Measurements from ENCODE around the gene BCAM.

Gene BCAM

DNA sequence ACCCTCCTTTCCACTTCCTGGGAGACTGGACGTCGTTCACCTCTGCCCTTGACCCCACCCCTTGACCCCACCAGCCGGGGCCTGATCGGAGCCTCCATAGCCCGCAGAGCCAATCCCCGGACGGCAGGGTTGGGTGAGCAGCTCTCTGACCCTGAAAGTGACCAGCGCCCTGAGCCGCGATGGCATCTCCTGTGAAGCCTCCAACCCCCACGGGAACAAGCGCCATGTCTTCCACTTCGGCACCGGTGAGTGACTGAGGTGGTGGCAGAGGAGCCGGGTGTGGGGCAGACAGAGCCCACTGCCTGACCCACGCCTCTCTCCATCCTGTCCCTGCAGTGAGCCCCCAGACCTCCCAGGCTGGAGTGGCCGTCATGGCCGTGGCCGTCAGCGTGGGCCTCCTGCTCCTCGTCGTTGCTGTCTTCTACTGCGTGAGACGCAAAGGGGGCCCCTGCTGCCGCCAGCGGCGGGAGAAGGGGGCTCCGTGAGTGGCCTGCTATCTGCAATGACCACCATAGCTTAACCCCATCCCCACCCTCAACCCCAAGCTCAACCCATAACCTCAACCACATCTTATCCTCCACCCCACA is 10.4 kb downstream of the BCAM start:
- Histone ChIP-seq H3K9me2 (replicated peaks; ENCODE audit: insufficient read depth, low read length) (no peaks in the 10 kb centered on the region), H3F3A (ENCODE audit: insufficient read depth) (no peaks in the 10 kb centered on the region), H3K9ac (ENCODE audit: low read length) (no peak overlapping the region), H4K20me1 (ENCODE audit: low read depth, low read length) (no peaks in the 10 kb centered on the region), H3K79me2 (ENCODE audit: insufficient read depth, low read length) (no peaks in the 10 kb centered on the region), H3K36me3 (ENCODE audit: low read length) (no peaks in the 10 kb centered on the region), H3K27me3 (ENCODE audit: low read length) (no peaks in the 10 kb centered on the region), H3K4me3 (ENCODE audit: insufficient read depth, low read length, poor library complexity, severe bottlenecking) (no peak overlapping the region), H2AFZ (ENCODE audit: low read depth, low read length, severe bottlenecking) (no peak overlapping the region), H3K4me2 (ENCODE audit: low read depth, low read length, poor library complexity, severe bottlenecking) (no peak overlapping the region), H3K9me3 (ENCODE audit: insufficient read depth, low read length) (no peaks in the 10 kb centered on the region), H3K27ac (ENCODE audit: low read depth, low read length) (no peak overlapping the region)
- TF ChIP-seq, protein P1, sequence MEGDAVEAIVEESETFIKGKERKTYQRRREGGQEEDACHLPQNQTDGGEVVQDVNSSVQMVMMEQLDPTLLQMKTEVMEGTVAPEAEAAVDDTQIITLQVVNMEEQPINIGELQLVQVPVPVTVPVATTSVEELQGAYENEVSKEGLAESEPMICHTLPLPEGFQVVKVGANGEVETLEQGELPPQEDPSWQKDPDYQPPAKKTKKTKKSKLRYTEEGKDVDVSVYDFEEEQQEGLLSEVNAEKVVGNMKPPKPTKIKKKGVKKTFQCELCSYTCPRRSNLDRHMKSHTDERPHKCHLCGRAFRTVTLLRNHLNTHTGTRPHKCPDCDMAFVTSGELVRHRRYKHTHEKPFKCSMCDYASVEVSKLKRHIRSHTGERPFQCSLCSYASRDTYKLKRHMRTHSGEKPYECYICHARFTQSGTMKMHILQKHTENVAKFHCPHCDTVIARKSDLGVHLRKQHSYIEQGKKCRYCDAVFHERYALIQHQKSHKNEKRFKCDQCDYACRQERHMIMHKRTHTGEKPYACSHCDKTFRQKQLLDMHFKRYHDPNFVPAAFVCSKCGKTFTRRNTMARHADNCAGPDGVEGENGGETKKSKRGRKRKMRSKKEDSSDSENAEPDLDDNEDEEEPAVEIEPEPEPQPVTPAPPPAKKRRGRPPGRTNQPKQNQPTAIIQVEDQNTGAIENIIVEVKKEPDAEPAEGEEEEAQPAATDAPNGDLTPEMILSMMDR (IDR thresholded peaks at IDR 0.05; ENCODE audit: insufficient read depth, low read length, poor library complexity, severe bottlenecking), result no peak
- TF ChIP-seq EZH2phosphoT487 (conservative IDR thresholded peaks at IDR 0.05; ENCODE audit: low read length), result no peak

DNA sequence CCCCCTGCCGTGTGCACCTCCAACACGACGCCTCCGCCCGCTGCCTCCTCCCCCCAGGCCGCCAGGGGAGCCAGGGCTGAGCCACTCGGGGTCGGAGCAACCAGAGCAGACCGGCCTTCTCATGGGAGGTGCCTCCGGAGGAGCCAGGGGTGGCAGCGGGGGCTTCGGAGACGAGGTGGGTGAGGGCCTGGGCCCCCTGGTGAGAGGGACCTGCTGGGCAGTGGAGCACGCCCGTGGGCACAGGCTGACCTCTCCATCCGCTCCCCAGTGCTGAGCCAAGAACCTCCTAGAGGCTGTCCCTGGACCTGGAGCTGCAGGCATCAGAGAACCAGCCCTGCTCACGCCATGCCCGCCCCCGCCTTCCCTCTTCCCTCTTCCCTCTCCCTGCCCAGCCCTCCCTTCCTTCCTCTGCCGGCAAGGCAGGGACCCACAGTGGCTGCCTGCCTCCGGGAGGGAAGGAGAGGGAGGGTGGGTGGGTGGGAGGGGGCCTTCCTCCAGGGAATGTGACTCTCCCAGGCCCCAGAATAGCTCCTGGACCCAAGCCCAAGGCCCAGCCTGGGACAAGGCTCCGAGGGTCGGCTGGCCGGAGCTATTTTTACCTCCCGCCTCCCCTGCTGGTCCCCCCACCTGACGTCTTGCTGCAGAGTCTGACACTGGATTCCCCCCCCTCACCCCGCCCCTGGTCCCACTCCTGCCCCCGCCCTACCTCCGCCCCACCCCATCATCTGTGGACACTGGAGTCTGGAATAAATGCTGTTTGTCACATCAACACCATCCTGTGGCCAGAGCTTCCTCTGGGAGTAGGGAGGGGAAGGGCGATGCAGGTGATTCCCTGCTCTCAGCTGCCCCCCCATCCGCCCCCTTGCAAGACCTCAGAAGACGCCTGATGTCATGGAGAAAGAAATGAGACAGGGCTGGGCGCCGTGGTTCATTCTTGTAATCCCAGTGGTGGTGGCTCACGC is 12.0 kb downstream of the BCAM start:
- no peaks in the 10 kb centered on the region for H3F3A ChIP-seq (ENCODE audit: insufficient read depth)
- H3K27me3 ChIP-seq (ENCODE audit: low read length), result no peaks in the 10 kb centered on the region
- no peaks in the 10 kb centered on the region for H3K9me2 ChIP-seq (replicated peaks; ENCODE audit: insufficient read depth, low read length)
- no peak overlapping the region for H3K27ac ChIP-seq (ENCODE audit: low read depth, low read length)
- H4K20me1 ChIP-seq (ENCODE audit: low read depth, low read length), result no peaks in the 10 kb centered on the region
- H2AFZ ChIP-seq (ENCODE audit: low read depth, low read length, severe bottlenecking), result no peak overlapping the region
- no peak overlapping the region for H3K4me3 ChIP-seq (ENCODE audit: insufficient read depth, low read length, poor library complexity, severe bottlenecking)
- no peaks in the 10 kb centered on the region for H3K36me3 ChIP-seq (ENCODE audit: low read length)
- TF ChIP-seq EZH2phosphoT487 (conservative IDR thresholded peaks at IDR 0.05; ENCODE audit: low read length), result no peak
- TF ChIP-seq, protein P1 (IDR thresholded peaks at IDR 0.05; ENCODE audit: insufficient read depth, low read length, poor library complexity, severe bottlenecking), result no peak
- no peak overlapping the region for H3K4me2 ChIP-seq (ENCODE audit: low read depth, low read length, poor library complexity, severe bottlenecking)
- H3K9me3 ChIP-seq (ENCODE audit: insufficient read depth, low read length), result no peaks in the 10 kb centered on the region
- H3K9ac ChIP-seq (ENCODE audit: low read length), result no peak overlapping the region
- no peaks in the 10 kb centered on the region for H3K79me2 ChIP-seq (ENCODE audit: insufficient read depth, low read length)

DNA sequence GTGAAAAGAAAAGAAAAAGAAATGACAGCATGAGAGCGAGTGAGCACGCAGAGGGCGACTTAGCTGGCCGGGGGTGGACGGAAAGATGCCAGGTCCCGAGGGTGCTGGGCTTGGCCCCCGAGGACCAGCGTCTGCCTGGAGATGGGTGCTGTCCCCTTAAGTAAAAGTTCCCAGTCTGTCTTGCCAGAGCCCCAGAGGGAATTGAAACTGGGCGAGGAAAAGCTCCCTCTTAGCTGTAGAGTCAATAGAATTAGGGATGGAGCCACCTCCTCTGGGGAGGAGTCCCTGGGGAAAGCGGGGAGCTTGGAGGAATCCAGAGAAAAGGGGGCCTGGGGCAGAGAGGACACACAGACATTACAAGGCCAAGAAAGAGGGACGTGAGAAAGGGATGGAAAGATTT is 13.3 kb downstream of the BCAM start:
- H3K4me2 ChIP-seq (ENCODE audit: low read depth, low read length, poor library complexity, severe bottlenecking), result no peak overlapping the region
- H3K9me2 ChIP-seq (replicated peaks; ENCODE audit: insufficient read depth, low read length), result no peaks in the 10 kb centered on the region

More for the DNA sequence above, 13.3 kb downstream of the BCAM start:
- no peaks in the 10 kb centered on the region for H3K36me3 ChIP-seq (ENCODE audit: low read length)
- H4K20me1 ChIP-seq (ENCODE audit: low read depth, low read length), result no peaks in the 10 kb centered on the region
- H3K9me3 ChIP-seq (ENCODE audit: insufficient read depth, low read length), result no peaks in the 10 kb centered on the region
- H3K27ac ChIP-seq (ENCODE audit: low read depth, low read length), result no peak overlapping the region
- no peak overlapping the region for H2AFZ ChIP-seq (ENCODE audit: low read depth, low read length, severe bottlenecking)
- H3K79me2 ChIP-seq (ENCODE audit: insufficient read depth, low read length), result no peaks in the 10 kb centered on the region
- TF ChIP-seq, protein P1 (IDR thresholded peaks at IDR 0.05; ENCODE audit: insufficient read depth, low read length, poor library complexity, severe bottlenecking), result no peak
- no peak for TF ChIP-seq EZH2phosphoT487 (conservative IDR thresholded peaks at IDR 0.05; ENCODE audit: low read length)
- no peaks in the 10 kb centered on the region for H3K27me3 ChIP-seq (ENCODE audit: low read length)
- H3K4me3 ChIP-seq (ENCODE audit: insufficient read depth, low read length, poor library complexity, severe bottlenecking), result no peak overlapping the region
- H3F3A ChIP-seq (ENCODE audit: insufficient read depth), result no peaks in the 10 kb centered on the region
- no peak overlapping the region for H3K9ac ChIP-seq (ENCODE audit: low read length)

Measured in SU-DHL-6 (cell line).